IPS-NIHi7 (cell line): ENCODE results near the gene PTBP1.

Experiments
- DNase-seq: peaks from one replicate; pipeline ENCODE4 v3.0.0; 2012; ENCODE audit warnings: mixed read lengths; ENCODE audit errors: extremely low spot score

PTBP1 gene

GRCh38 chr19:772730-773436, 24.4 kb upstream of the PTBP1 start:
- DNase-seq: no peak

- no peak for DNase-seq
Observed at GRCh38 chr19:776549-776948, 20.7 kb upstream of the PTBP1 start.

- no peak for DNase-seq
Observed at GRCh38 chr19:778910-779653, 18.2 kb upstream of the PTBP1 start.

GRCh38 chr19:780935-781334, 16.3 kb upstream of the PTBP1 start:
- DNase-seq: no peak

- no peak for DNase-seq
Observed at GRCh38 chr19:781800-782184, 15.5 kb upstream of the PTBP1 start.

- peak; percentile 69 for DNase-seq
Observed at GRCh38 chr19:782185-782877, 14.9 kb upstream of the PTBP1 start.

GRCh38 chr19:782878-783668, 14.2 kb upstream of the PTBP1 start:
- DNase-seq: no peak

- no peak for DNase-seq
Observed at GRCh38 chr19:784541-784940, 12.7 kb upstream of the PTBP1 start.

GRCh38 chr19:787536-787935, 9.7 kb upstream of the PTBP1 start:
- DNase-seq: no peak

- no peak for DNase-seq
Observed at GRCh38 chr19:788686-788982, 8.6 kb upstream of the PTBP1 start.

- no peak for DNase-seq
Observed at GRCh38 chr19:788983-789700, 8.1 kb upstream of the PTBP1 start.

- DNase-seq: no peak
Observed at GRCh38 chr19:789701-790060, 7.6 kb upstream of the PTBP1 start.

GRCh38 chr19:791007-791566, 6.2 kb upstream of the PTBP1 start:
- no peak for DNase-seq

- no peak for DNase-seq
Observed at GRCh38 chr19:791567-792305, 5.5 kb upstream of the PTBP1 start.

GRCh38 chr19:792306-792885, 4.9 kb upstream of the PTBP1 start:
- no peak for DNase-seq

GRCh38 chr19:793806-794205, 3.4 kb upstream of the PTBP1 start:
- no peak for DNase-seq

GRCh38 chr19:795073-795611, 2.1 kb upstream of the PTBP1 start:
- DNase-seq: no peak

- no peak for DNase-seq
Observed at GRCh38 chr19:795691-796581, 1.3 kb upstream of the PTBP1 start.
